ENCODE measurements around the gene MYO7B. TPM values are rescaled to one million over a fixed set of nuclear protein-coding genes. Genes with fewer than 3 reads are reported as not detected.

The MYO7B gene
- total RNA-seq, 1 donor = 0.18 TPM

GRCh38 chr2:127624320-127624755 is 88.9 kb downstream of the MYO7B start:
- DNase-seq (ENCODE audit: low read depth) = no peak
- TF ChIP-seq CTCF (IDR thresholded peaks at IDR 0.05; ENCODE audit: insufficient read depth, low read length) = no peak
- no peak overlapping the region for H3K4me3 ChIP-seq (ENCODE audit: low read depth, low read length)

- no peak for DNase-seq (ENCODE audit: low read depth)
- TF ChIP-seq CTCF (IDR thresholded peaks at IDR 0.05; ENCODE audit: insufficient read depth, low read length) = no peak
- no peak overlapping the region for H3K4me3 ChIP-seq (ENCODE audit: low read depth, low read length)
Observed at GRCh38 chr2:127624756-127625571, 89.5 kb downstream of the MYO7B start.

- no peak for TF ChIP-seq CTCF (IDR thresholded peaks at IDR 0.05; ENCODE audit: insufficient read depth, low read length)
- H3K4me3 ChIP-seq (ENCODE audit: low read depth, low read length) = no peak overlapping the region
- no peak for DNase-seq (ENCODE audit: low read depth)
Observed at GRCh38 chr2:127625572-127625951, 90.1 kb downstream of the MYO7B start.

GRCh38 chr2:127626175-127626574 is 90.7 kb downstream of the MYO7B start:
- H3K4me3 ChIP-seq (ENCODE audit: low read depth, low read length) = no peak overlapping the region
- no peak for DNase-seq (ENCODE audit: low read depth)
- TF ChIP-seq CTCF (IDR thresholded peaks at IDR 0.05; ENCODE audit: insufficient read depth, low read length) = no peak

- H3K4me3 ChIP-seq (ENCODE audit: low read depth, low read length) = no peak overlapping the region
- no peak for TF ChIP-seq CTCF (IDR thresholded peaks at IDR 0.05; ENCODE audit: insufficient read depth, low read length)
- no peak for DNase-seq (ENCODE audit: low read depth)
Observed at GRCh38 chr2:127626917-127627739, 91.6 kb downstream of the MYO7B start.

- no peak for DNase-seq (ENCODE audit: low read depth)
- no peak overlapping the region for H3K4me3 ChIP-seq (ENCODE audit: low read depth, low read length)
- no peak for TF ChIP-seq CTCF (IDR thresholded peaks at IDR 0.05; ENCODE audit: insufficient read depth, low read length)
Observed at GRCh38 chr2:127627740-127628571, 92.5 kb downstream of the MYO7B start.
